CD14-positive monocyte (primary cell): ENCODE data around the gene HIBCH. TPM values are rescaled to one million over a fixed set of nuclear protein-coding genes. Genes with fewer than 3 reads are reported as not detected.

ENCODE experiments used
- DNase-seq, 3 donors: peaks; one replicate each; pipeline ENCODE4 v3.0.0-alpha.2; 2011 to 2022
- H2AFZ ChIP-seq: 2 replicates; pipeline ENCODE4 v1.6.0; 2012; ENCODE audit warnings: mild to moderate bottlenecking, low read depth, low read length, inconsistent platforms; ENCODE audit not compliant: insufficient read depth, poor library complexity, severe bottlenecking
- H3K27ac ChIP-seq, 2 donors: 1 replicate in 1 of 2; 2 replicates in 1 of 2; pipeline ENCODE4 v1.5.1; 2012 to 2013; ENCODE audit warnings: low read length in 2 of 2, control low read depth in 1 of 2, inconsistent platforms in 1 of 2, low read depth in 1 of 2, mild to moderate bottlenecking in 1 of 2
- H3K27me3 ChIP-seq, 2 donors: one replicate each; pipeline versions ENCODE4 v1.6.0 to v1.6.1; 2011 to 2013; ENCODE audit warnings: low read length in 2 of 2; ENCODE audit not compliant: control insufficient read depth in 2 of 2, insufficient read depth in 2 of 2
- H3K36me3 ChIP-seq, 2 donors: replicated peaks in 1 of 2; 1 replicate in 1 of 2; 2 replicates in 1 of 2; pipeline versions ENCODE4 v1.5.1 to v1.6.1; 2012 to 2013; ENCODE audit warnings: low read length in 2 of 2, control low read depth in 1 of 2, inconsistent platforms in 1 of 2, mild to moderate bottlenecking in 1 of 2; ENCODE audit not compliant: insufficient read depth in 2 of 2, control insufficient read depth in 1 of 2
- H3K4me1 ChIP-seq, 2 donors: 1 replicate in 1 of 2; 2 replicates in 1 of 2; pipeline versions ENCODE4 v1.5.1 to v1.6.1; 2012 to 2013; ENCODE audit warnings: low read length in 2 of 2, control low read depth in 1 of 2, inconsistent platforms in 1 of 2, mild to moderate bottlenecking in 1 of 2, moderate library complexity in 1 of 2; ENCODE audit not compliant: insufficient read depth in 2 of 2, control insufficient read depth in 1 of 2
- H3K4me2 ChIP-seq: replicated peaks from 2 replicates; pipeline ENCODE3; 2012; ENCODE audit warnings: low read length, moderate library complexity, mild to moderate bottlenecking; ENCODE audit not compliant: poor library complexity, severe bottlenecking; ENCODE audit errors: extremely low read depth
- H3K4me3 ChIP-seq, 3 experiments: fragments of 200-600 bp in 1 of 3; sonication (generic) in 1 of 3; replicated peaks in 1 of 3; 1 replicate in 2 of 3; 2 replicates in 1 of 3; pipeline ENCODE4 v1.5.1; 2011 to 2013; ENCODE audit warnings: low read length in 3 of 3, mild to moderate bottlenecking in 3 of 3, control low read depth in 2 of 3, low read depth in 2 of 3, inconsistent platforms in 1 of 3, moderate library complexity in 1 of 3
- H3K79me2 ChIP-seq: 2 replicates; pipeline ENCODE4 v1.6.0; 2012; ENCODE audit warnings: mild to moderate bottlenecking, control low read depth, inconsistent platforms, low read length, moderate library complexity; ENCODE audit not compliant: insufficient read depth
- H3K9ac ChIP-seq: 2 replicates; pipeline ENCODE4 v1.6.0; 2017; ENCODE audit warnings: low read length, mild to moderate bottlenecking; ENCODE audit not compliant: insufficient read depth, poor library complexity, severe bottlenecking
- H3K9me3 ChIP-seq, 2 donors: replicated peaks in 1 of 2; 1 replicate in 1 of 2; 2 replicates in 1 of 2; pipeline versions ENCODE4 v1.5.1 to v1.6.1; 2012 to 2013; ENCODE audit warnings: low read length in 2 of 2, control low read depth in 1 of 2; ENCODE audit not compliant: control insufficient read depth in 1 of 2, insufficient read depth in 1 of 2
- H4K20me1 ChIP-seq: 2 replicates; pipeline ENCODE4 v1.6.0; 2012; ENCODE audit warnings: mild to moderate bottlenecking, low read length, control low read depth, moderate library complexity; ENCODE audit not compliant: insufficient read depth
- H3K27ac Mint-ChIP-seq, 7 donors: one replicate each; pipeline ENCODE4 v1.8.0; 2020; ENCODE audit warnings: mild to moderate bottlenecking in 7 of 7, mixed read lengths in 7 of 7, moderate library complexity in 6 of 7, inconsistent platforms in 2 of 7
- H3K27me3 Mint-ChIP-seq, 3 donors: one replicate each; pipeline ENCODE4 v1.8.0; 2021 to 2022; ENCODE audit warnings: low read depth in 3 of 3, mild to moderate bottlenecking in 3 of 3, mixed read lengths in 3 of 3, moderate library complexity in 3 of 3, inconsistent platforms in 1 of 3
- H3K36me3 Mint-ChIP-seq, 2 donors: one replicate each; pipeline ENCODE4 v1.8.0; 2020; ENCODE audit warnings: mixed read lengths in 2 of 2, inconsistent platforms in 1 of 2, mild to moderate bottlenecking in 1 of 2
- H3K4me1 Mint-ChIP-seq: one replicate; pipeline ENCODE4 v1.8.0; 2020; ENCODE audit warnings: mild to moderate bottlenecking, mixed read lengths
- H3K4me3 Mint-ChIP-seq, 2 donors: one replicate each; pipeline ENCODE4 v1.8.0; 2020; ENCODE audit warnings: mild to moderate bottlenecking in 2 of 2, mixed read lengths in 2 of 2, moderate library complexity in 1 of 2
- H3K9me3 Mint-ChIP-seq, 7 donors: one replicate each; pipeline ENCODE4 v1.8.0; 2020 to 2022; ENCODE audit warnings: mixed read lengths in 7 of 7, mild to moderate bottlenecking in 6 of 7, moderate library complexity in 6 of 7, inconsistent platforms in 2 of 7
- CTCF ChIP-seq: fragments of 200-600 bp; IDR thresholded peaks from one replicate; pipeline ENCODE4 v1.8.0; 2022; ENCODE audit warnings: antibody characterized with exemption, mild to moderate bottlenecking
- WGBS: methylation state at CpG from one replicate; pipeline ENCODE4 v1.1.5; 2013; ENCODE audit warnings: missing lambda C conversion rate; ENCODE audit not compliant: insufficient coverage; 5-methylcytosine and 5-hydroxymethylcytosine counted together
- intact Hi-C, 2 donors: fragments of 100-400 bp; cut with micrococcal nuclease; formaldehyde crosslinking; loops; one replicate each; pipeline versions ENCODE4 v1.15.0 to v1.15.1; 2023
- polyA plus RNA-seq, 3 donors: library from polyadenylated mRNA; depleted of rRNA in 1 of 3; unstranded in 2 of 3; stranded (reverse) in 1 of 3; fragments of 300-500 nt in 2 of 3; fragments of >200 nt in 1 of 3; fragmentation: Illumina TruSeq in 2 of 3; gene quantifications; 1 replicate in 2 of 3; 2 replicates in 1 of 3; pipeline ENCODE4 v1.2.3, GENCODE V29; 2012 to 2021

The HIBCH gene
- polyA plus RNA-seq, 3 donors = 3.3 to 8.2 (median 7.3) TPM

GRCh38 chr2:190185380-190185779 lies 134.2 kb downstream of the HIBCH start:
- Histone ChIP-seq H2AFZ (no peak overlapping the region), H3K4me1 (peaks cover 4 to 9% of the 10 kb centered on the region in 2 donors), H3K27me3 (peaks cover 10% of the 10 kb centered on the region in 2 donors), H3K9me3 (no peaks in the 10 kb centered on the region), H3K9ac (no peak overlapping the region), H3K27ac (no peak overlapping the region), H3K79me2 (no peaks in the 10 kb centered on the region), H3K4me3 (no peak overlapping the region), H3K36me3 (no peaks in the 10 kb centered on the region), H3K4me2 (no peak overlapping the region), H4K20me1 (no peaks in the 10 kb centered on the region)
- H3K4me1 Mint-ChIP-seq = peaks cover 5% of the 10 kb centered on the region
- DNase-seq = no peak
- no peak overlapping the region for H3K4me3 Mint-ChIP-seq
- intact Hi-C loops = no loop called here
- H3K27ac Mint-ChIP-seq = no peak overlapping the region
- H3K36me3 Mint-ChIP-seq = peaks cover 0 to 1% of the 10 kb centered on the region in 2 donors
- no CpG with 5 or more reads among the region's 2 CpGs for WGBS
- peaks cover 0 to 3% (median 0%) of the 10 kb centered on the region in 7 donors for H3K9me3 Mint-ChIP-seq
- peaks cover 7 to 15% (median 13%) of the 10 kb centered on the region in 3 donors for H3K27me3 Mint-ChIP-seq
- TF ChIP-seq CTCF = no peak

- H3K4me3 Mint-ChIP-seq = no peak overlapping the region
- Histone ChIP-seq H3K4me3 (no peak overlapping the region), H3K27me3 (peaks cover 10 to 18% of the 10 kb centered on the region in 2 donors), H2AFZ (no peak overlapping the region), H3K4me1 (peaks cover 10 to 13% of the 10 kb centered on the region in 2 donors), H3K9ac (no peak overlapping the region), H3K36me3 (no peaks in the 10 kb centered on the region), H3K27ac (no peak overlapping the region), H3K79me2 (no peaks in the 10 kb centered on the region), H3K9me3 (no peaks in the 10 kb centered on the region), H3K4me2 (no peak overlapping the region), H4K20me1 (no peaks in the 10 kb centered on the region)
- no peak overlapping the region for H3K27ac Mint-ChIP-seq
- H3K9me3 Mint-ChIP-seq = peaks cover 0 to 3% (median 0%) of the 10 kb centered on the region in 7 donors
- no peak for DNase-seq
- H3K36me3 Mint-ChIP-seq = peaks cover 0 to 1% of the 10 kb centered on the region in 2 donors
- TF ChIP-seq CTCF = no peak
- H3K27me3 Mint-ChIP-seq = peaks cover 7 to 24% (median 19%) of the 10 kb centered on the region in 3 donors
- intact Hi-C loops = no loop called here
- peaks cover 10% of the 10 kb centered on the region for H3K4me1 Mint-ChIP-seq
- WGBS = no CpG with 5 or more reads among the region's 4 CpGs
Observed at GRCh38 chr2:190184460-190184859, 135.2 kb downstream of the HIBCH start.
